GM19025 (cell line): ENCODE results near the gene NOXA1.

Experiments
- ATAC-seq: cut with Tn5 transposase; IDR thresholded peaks from one replicate; pipeline ENCODE4 v1.9.1; 2021; ENCODE audit warnings: mild to moderate bottlenecking, low read depth, moderate library complexity; ENCODE audit not compliant: unreplicated experiment

The NOXA1 gene

DNA sequence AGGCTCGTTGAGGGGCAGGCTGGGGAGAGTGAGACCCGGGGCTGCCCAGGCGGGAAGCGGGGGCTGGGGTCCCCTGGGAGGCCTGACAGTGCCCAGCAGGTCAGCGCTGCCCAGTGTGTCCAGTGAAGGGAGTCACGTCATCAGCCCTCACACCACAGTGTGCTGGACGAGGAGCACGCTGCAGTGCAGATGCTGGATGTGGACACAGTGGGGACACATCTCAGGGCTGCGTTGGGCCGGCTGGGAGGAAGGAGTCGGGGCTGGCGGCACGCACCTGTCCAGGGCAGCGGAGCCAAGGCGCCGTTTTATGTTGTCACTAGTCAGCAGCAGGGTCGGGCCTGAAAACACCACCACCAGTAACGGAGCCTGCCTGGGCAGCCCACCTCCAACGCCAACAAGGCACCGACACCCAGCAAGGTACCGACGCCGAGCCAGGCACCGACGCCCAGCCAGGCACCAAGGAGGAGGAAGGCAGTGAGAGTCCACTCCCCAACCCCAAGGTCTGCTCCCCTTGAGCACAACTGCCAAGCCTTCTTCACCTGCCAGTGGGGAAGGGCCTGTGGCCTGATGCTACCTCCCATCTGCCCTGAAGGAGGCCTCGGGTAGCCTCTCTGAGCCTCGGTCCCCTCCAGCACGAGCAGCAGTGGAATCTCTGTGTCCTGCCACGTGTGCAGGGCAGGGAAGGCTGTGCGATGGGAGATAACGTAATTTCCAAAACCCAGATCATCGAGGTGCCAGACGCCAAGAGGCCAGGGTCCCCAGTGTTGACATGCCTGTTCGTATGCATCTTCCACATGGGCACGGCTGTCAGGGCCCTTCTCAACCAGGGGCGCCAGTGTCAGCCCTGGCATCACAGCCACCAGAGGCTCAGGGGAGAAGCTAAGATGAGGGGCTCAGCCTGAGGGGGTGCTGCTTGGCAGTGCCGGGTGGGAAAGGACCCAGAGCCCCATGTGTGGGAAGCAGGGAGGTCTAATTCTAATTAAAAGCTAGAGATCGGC is 57.8 kb downstream of the NOXA1 start:
- ATAC-seq, result no peak

DNA sequence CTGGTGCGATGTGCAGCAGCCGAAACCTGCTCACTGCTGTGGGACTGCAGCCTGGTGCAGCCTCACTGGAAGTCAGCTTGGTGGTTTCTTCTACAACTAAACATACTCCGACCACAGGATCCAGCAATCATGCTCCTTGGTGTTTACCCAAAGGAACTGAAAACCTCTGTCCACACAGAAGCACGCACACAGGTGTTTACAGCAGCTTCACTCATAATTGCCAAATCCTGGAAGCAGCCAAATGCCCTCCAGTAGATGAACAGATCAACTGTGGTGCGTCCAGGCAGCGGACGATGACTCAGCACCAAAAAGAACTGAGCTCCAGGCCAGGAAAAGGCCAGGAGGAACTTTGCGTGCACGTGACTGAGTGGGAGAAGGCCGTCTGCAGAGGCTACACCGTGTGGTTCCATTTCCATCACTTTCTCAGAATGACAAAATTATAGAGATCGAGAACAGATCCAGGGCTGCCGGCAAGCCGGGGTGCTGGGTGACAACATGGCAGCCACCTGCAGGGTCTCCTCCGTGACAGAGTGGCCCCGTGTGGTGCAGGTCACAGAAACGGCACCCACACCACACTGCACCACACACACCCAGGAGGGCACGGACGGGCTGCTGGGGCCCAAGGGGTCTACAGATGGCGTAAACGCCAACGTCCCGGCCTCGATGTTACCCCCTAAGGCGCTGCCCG is 59.0 kb downstream of the NOXA1 start:
- ATAC-seq, result no peak
